GM21723 (cell line): ENCODE data around the gene TRMT1.

Experiments used
- ATAC-seq: cut with Tn5 transposase; IDR thresholded peaks from one replicate; pipeline ENCODE4 v1.9.1; 2021; ENCODE audit warnings: mild to moderate bottlenecking, moderate library complexity; ENCODE audit not compliant: unreplicated experiment

The TRMT1 gene

DNA sequence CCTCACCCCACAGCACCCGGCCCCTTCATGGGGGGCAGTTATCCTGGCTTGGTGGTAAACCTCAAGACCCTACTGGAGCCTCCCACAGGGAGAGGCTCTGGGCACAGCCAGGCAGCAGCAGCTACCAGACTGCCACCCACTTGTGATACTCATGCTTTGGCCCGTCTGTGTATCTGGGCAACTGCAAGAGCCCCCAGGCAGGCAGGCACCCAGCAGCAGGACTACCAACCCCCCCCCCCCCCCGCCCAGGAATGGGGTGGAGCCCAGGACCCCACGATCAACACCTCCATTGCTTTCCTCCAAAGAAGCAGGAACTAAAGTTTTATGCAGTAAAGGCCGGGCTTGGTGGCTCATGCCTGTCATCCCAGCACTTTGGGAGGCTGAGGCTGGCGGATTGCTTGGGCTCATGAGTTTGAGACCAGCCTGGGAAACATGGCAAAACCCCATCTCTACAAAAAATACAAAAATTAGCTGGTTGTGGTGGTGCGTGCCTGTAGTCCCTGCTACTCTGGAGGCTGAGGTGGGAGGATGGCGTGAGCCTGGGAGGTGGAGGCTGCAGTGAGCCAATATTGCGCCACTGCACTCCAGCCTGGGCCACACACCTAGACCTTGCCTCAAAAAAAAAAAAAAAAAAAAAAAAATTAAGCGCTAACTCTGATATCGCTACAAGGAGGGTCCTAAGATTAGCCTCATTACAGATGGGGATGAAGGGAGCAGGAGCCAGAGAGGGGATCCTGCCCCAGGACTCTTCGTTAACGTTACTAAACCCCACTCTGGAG lies 12.8 kb downstream of the TRMT1 start:
- ATAC-seq = no peak

DNA sequence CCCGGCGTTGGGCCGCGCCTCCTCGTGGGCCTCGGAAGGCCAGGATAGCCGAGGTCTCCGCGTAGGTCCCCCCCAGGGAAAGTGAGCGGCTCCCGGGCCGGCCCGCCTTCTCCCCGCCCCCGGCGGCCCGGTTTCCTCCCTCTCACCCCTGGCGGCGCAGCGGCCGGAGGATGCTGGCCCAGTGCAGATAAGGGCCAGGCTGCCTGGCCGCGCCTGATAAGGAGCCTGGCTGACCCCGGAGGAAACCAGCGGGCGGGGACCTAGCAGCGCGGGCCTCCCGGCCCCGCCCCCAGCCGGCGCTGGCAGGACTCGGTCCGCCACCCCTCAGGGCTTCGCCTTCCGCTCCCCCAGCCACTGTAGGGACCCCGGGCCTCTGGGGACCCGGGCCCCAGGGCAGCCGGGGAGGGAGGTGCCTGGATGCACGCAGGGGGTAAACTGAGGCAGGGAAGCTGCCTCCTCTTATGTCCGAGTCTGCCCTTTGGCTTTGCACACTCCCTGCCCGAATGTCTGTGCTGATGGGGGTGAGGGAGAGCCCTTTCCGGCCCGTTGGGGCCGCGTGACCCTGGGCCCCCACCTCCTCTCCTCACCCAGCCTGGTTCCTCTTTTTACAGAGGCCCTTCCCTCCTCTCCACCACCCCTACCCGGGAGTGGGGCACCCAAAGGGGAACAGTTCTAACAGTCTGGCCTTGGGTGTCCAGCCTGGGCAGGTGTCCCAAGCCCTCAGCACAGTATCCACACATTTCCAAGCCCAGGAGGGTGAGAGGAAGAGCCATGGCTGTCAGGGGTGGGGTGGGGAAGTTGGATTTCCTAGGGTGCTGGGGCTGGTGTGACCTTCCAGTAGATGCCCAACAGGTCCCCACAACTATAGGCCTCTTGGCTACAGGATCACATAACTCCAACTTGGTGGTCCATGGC lies 13.6 kb downstream of the TRMT1 start, which contains the start of gene LYL1:
TSS of gene LYL1 (minus strand) at position 193 of the 915 bp plus-strand sequence. CDS start 1,687 bp downstream, outside the sequence.
- peak; percentile 41 for ATAC-seq

DNA sequence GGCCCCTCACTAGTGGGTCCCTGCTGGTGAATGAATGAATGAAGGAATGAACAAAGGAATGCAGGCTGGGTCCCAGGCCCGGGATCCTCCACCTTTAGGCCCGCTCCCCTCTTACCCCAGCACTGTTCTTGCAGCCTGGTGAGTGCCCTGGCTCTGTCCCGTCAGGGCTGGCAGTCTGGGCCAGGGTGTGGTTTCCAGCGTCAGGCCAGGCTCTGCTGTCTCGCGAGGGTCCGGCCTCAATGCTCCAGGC lies 14.2 kb downstream of the TRMT1 start:
- no peak for ATAC-seq

DNA sequence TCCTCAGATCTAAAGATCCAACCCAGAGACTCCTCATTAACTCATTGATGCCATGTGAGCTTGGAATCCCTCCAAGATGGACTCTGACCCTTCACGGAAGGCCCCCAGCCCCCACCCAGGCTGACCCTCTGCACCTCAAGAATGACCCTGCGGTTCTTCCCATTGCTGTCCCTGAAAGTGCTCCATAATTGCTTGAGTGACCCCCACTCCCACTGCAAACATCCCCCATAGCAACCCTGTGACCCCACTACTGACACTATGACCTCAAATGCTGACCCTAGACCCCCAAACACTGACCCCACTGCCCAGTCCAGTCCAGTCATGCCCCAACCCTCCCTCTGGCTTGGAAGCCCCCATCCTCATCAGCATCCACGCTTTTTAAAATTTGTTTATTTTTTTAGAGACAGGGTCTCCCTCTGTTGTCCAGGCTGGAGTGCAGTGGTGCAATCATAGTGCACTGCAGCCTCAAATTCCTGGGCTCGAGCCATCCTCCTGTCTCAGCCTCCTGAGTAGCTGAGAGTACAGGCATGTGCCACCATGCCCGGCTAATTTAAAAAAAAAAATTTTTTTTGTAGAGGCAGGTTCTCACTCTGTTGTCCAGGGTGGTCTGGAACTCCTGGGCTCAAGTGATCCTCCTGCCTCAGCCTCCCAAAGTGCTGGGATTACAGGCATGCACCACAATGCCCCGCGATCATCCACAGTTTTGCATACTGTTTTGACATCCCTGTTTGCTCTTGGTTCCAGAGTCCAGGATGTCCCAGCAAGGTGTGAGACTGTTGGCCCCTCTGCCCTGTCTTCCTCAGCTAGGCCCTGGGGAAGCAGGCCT lies 14.7 kb downstream of the TRMT1 start:
- no peak for ATAC-seq

DNA sequence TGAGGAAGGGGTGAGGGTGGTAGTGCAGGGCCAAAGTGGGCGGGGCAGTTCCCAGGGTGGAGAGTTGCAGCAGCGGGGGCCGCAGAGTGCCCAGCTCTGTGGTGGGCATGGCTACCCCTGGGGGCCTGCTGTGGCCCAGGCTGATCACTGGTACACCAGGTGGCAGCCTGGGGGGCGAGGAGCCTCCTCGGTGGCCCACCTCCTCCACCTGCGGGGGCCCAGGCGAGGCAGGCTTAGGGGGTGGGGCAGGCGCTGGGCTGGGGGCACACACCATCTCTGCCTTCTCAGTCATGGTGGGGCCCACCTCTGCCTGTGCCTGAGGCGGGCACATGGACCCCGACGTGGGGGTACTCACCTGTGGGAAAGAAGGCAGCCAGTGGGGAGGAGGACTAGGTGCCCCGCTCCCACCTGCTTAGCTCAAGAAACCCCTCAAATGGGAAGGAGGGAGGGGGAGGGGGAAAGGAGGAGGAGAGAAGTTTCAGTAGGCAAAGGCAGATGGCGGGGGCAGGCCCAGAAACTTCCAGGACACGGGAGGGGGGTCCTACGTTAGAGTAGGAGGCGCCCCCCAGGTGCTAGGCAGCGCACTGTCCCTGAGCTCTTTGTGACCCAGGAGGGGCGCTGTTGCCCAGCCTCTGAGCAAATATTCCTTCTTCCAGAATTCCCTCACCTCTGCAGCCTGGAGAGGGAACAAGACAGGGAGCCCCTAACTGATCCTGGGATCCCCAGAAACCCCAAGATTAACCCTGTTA lies 15.5 kb downstream of the TRMT1 start:
- ATAC-seq = no peak

DNA sequence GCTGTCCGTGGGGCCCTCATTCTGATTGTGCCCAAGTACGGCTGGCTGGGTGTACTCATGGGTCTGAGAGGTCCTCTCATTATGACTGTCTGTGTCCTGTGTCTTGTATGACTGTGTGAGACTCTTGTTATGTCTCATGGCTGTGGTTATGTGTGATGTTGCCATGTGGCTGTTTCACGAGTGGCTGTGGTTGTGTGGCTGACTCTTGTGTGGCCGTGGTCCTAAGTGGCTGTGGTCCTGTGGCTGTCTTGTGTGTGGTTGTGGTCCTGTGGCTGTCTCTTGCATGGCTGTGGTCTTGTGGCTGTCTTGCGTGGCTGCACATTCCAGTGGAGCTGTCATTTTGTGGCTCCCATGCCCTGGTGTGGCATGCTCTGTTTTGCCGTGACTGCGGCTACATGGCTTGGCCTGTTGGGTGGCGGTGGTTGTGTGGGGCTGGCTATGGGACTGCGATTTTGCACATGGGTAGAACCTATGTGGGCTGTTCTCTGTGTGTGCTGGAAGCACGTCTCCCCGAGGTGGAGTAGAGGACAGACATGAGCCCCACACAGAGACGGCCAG lies 16.4 kb downstream of the TRMT1 start:
- no peak for ATAC-seq

DNA sequence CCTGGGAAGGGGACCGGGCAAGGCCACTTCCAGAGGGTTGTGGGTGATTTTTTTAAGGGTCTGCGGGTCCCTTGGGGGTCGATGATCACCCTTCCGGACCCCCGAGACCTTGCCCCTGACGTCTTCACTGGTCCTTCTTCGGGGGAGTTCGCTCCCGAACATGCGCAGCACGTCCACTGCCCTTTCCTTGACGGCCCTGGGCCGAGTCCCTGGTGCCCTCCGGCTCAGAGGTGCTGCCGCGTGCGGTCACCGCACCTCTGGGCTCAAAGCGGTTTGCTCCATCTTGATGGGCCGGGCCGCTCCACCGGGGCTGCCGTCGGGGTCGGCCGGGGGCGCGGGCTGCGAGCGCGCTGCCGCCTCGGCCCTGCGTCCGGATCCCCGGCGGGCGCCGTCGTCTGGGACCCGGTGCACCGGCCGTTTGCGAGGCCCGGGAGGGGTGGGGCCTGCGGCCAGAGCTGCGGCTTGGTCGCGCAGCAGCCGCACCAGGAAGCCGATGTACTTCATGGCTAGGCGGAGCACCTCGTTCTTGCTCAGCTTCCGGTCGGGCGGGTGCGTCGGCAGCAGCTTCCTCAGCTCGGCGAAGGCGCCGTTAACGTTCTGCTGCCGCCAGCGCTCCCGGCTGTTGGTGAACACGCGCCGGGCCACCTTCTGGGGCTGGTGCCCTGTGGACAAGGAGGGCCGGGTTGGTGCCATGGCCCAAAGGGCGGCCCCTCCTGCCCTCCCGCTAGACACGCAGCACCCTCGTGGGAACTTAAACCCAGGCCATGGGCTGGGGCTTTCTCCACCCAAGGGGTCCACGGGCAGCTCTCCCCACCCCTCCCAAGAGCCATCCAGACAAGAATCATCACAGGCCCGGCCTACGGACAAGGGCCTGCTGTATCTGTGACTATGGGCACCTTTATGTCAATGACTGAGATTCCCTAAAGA lies 17.2 kb downstream of the TRMT1 start:
- no peak for ATAC-seq

DNA sequence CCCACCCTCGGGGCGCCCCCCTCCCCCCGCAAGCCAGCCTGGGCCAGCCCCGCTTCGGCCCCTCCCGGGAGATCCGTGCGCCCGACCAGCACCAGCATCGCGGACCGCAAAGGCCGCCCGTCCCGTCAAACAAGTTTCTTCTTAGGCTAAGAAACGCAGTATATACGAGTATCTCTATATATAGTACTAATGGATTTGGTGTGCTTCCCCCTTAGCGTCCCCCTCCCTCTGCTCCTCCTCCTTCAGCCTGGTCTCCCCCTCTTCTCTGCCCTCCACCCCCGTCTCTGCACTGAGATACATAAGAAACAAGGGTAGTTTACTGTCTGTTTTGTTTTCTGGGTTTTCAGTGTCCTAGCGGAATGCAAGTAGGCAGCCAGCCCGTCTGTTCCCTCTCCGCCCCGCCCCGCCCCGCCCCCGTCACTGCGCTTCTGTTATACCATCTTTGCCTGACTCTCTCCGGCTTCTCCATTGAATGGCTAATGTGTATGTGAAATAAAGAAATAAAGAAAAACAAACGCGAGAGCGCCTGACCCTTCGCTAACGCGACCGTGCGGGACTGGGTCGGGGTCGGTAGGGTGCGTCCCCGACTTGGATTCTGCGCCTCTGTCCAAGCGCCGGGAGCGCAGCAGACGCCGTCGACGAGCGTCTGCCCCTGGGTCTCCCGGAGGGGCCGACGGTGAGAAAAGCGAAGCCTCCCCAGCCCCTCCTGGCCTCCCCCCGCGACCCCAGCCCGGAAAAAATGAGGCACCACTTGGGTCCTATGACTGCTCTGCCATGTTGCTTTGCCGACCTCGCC lies 18.1 kb downstream of the TRMT1 start:
- ATAC-seq = no peak

DNA sequence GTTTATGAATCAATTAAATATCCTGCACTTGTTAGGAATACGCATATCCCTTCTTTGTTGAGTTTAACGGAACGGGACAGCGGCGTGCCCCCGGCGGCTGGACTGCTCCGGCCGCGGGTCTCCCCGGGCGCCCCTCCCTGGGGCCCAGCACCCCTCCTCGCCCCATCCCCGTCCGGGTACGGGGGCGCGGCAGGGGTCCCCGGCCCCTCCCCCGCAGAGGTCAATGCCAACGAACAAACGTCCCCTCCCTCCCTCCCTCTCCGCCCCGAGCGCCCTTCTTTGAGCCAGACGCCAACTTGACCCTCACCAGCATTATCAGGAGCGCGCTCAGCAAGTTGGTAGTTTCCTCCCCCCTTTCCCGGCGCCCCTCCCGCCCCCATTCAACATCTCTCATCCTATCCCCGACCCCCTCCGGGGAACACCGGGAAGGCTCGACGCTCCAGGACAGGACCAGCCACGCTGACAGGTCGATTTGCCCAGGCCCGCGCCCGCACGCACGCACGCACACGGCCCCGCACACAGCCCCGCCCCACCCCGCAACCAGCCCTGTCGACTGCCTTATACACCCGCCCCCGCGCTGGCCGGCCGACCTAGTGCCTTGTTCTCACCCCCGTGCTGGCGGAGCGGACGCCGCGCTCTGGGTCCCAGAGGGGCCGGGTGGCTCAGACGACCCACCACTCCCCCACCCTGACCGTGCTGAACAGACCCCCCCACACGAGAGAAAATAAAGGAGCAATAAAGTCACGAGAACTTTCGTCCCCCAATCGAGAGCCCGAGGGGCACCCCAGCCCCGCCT lies 18.9 kb downstream of the TRMT1 start:
- no peak for ATAC-seq

DNA sequence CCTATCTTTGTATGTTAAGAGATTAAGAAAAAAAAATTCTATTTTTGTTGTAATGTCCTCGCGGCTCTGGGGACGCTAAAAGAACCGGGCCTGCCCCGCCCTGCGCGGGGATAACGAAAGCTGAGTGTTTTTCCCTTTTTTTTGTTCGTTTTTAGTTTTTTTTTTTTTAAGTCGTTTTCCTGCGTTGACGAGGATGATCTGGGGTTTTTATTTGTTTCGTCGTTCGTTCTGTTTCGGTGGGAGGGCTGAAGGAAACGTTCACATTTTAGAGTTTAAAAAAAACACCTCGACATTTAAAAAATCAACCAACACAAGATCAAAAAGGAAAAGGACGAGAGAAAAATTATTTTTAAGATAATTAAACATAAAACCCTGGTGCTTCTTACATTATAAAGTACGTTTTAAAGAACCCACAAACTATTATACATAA lies 19.5 kb downstream of the TRMT1 start:
- ATAC-seq = no peak

DNA sequence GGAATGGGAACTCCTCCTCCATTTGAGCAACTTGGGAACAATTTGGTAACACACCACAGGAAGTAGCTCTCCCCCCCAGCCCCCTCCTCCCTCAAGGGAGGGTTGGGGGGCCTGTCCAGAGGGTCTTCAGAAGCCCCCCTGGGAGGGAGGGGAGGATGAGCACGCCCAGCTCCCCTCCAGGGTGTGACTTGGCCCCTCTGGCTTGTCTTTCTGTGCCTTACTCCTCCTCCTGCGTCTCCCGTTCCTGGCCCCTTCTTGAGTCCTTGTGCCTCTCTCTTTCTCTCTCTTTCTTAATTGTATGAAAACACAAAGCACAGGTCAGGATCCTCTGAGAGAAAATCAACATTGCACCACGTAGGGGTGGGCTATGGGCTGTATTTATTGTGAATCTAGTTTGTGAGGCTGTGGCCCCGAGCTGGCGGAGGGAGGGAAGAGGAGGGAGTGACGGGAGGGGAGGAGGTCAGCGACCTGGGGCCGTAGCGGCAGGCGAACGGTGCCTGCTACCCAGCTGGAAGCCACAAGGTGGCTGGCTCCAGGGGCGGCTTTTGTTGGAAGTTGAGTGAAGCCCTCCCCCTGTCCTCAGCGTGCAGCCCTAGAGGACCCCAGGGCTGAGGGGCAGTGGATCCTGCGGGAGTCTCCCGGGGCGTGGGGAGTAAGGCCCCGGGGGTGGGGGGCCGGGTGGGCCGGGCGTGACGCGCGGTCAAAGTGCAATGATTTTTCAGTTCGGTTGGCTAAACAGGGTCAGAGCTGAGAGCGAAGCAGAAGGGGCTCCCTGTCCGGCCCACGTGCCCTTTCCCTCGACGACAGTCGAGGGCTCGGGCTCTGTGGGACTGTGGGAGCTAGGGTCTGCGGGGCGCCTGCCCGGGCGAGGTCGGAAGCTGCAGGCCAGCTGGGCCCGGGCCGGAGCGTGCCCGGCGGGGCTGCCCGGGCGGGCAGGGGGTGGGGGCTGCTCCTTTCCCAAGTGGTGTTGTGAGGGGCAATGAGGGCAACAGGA lies 20.3 kb downstream of the TRMT1 start:
- ATAC-seq = no peak

DNA sequence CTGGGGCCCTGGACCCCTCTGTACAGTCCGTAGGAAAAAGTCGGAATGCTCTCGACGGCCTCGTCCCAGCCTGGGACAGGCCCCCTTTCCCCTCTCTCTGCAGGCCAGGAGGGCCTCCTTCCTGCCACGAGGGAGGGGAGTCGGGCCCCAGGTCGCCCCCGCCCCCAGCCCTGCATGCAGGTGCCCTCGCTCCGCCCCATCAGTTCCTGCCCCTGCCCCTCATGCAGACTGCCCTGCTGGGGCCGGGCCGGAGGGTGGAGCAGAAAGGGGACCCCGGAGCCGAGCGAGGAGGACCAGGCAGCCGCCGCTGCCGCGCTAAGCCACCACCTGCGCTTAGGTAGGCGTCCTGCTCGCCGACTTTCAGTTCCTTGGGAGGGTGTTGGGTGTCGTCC lies 21.2 kb downstream of the TRMT1 start:
- ATAC-seq = no peak

DNA sequence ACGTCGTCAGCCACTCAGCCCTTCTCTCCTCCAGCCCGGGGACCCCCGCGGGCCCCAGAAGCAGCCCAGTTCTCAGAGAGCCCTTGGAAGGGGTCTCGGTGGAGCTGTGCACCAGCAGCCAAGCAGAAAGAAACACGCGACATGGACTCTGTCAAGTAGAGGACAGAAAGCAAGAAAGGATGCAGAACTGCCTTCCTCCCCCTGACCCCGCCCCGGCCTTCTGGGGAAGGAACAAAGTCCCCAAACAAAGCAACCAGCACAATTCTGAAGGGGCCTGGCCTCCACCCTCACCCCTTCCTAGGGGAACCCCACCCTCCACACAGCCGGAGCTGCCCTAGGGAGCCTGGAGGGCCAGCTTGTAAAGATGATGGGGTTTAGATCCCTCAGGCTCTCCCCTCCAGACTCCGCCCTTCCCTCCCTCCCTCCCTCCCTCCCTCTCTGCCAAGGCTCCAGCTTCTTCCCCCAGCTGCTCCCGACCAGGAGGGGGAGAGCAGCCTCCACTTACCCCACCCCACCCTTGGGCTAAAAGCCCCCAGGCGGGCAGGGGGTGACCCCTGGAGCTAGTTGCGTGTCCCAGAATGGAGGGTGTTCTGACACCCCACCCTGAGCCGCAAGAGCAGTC lies 21.7 kb downstream of the TRMT1 start:
- no peak for ATAC-seq

DNA sequence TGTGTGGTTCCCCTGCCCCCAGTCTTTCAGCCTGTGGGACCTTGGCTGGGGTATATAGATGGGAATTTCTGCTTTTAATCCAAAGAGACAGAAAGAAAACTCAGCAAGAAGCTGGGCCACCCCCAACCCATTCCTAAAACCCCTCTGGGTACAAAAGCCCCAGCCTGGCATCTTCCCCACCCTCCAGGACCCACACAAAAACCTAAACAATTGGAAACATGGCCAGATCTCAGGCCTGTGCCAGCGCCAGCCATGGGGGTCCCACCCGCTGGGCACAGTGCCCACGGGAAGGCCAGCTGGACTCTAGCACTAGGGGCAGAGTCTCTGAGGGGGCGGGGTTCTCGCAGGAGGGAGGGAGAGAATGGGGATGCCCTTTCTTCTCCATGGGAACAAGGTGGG lies 22.4 kb downstream of the TRMT1 start:
- ATAC-seq = no peak

DNA sequence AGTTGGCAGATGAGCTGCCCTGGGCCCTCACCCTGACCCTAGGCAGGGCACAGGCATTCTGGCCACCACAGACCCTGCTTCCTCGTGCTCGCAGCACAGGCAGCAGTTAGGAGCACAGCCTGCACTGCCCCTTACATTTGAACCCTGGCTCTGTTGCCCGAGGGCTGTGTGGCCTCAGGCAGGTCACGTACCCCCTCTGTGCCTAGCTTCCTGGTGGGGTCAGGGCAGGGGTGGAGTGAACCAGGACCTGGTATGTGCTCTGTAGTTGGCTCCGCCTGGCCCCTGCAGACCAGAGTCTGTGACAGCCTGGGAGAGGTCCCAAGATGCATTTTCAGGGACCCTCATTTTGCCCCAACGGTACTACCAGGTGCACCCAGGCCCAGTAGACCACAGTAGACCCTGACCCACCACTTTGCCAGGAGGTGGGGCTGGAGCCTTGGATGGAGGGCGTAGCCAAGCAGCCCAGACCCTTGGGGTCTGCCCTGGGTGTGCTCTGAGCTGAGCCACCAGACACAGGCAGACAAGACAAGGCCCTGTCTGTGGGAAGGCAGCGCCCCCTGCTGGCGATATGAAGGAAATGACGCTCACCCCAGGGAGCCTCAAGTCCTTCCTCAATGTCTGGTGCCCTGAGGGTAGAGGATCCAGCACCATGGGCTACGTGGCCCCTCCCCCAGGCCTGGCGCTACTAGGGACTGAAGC lies 23.0 kb downstream of the TRMT1 start:
- peak; percentile 57 for ATAC-seq
